Panc1 (cell line): Measurements from ENCODE around the gene ZNF366.

Experiments
- POLR2AphosphoS5 ChIP-seq: IDR thresholded peaks from 2 replicates; pipeline ENCODE4 v1.6.1; 2012; ENCODE audit warnings: mild to moderate bottlenecking, low read depth, low read length, moderate library complexity
- REST ChIP-seq, 2 experiments: IDR thresholded peaks; 2 replicates each; pipeline ENCODE4 v1.6.1; 2011 to 2012; ENCODE audit warnings: low read depth in 2 of 2, control low read depth in 1 of 2, low read length in 1 of 2, mild to moderate bottlenecking in 1 of 2, moderate library complexity in 1 of 2; ENCODE audit not compliant: insufficient read depth in 1 of 2
- SIN3A ChIP-seq: IDR thresholded peaks from 2 replicates; pipeline ENCODE4 v1.6.1; 2012; ENCODE audit warnings: low read depth, mild to moderate bottlenecking, low read length, moderate library complexity, borderline replicate concordance; ENCODE audit not compliant: insufficient read depth
- TF ChIP-seq, protein P1 (sequence below): fragments of 450-650 bp; IDR thresholded peaks from 2 replicates; pipeline ENCODE4 v1.5.1; 2017; ENCODE audit warnings: mild to moderate bottlenecking

GRCh38 chr5:72465066-72465465 lies 42.1 kb downstream of the ZNF366 start:
- TF ChIP-seq REST (IDR thresholded peaks at IDR 0.05; ENCODE audit: insufficient read depth in 1 of 2, low read depth in 2 of 2, low read length in 1 of 2): no peak
- TF ChIP-seq, protein P1, sequence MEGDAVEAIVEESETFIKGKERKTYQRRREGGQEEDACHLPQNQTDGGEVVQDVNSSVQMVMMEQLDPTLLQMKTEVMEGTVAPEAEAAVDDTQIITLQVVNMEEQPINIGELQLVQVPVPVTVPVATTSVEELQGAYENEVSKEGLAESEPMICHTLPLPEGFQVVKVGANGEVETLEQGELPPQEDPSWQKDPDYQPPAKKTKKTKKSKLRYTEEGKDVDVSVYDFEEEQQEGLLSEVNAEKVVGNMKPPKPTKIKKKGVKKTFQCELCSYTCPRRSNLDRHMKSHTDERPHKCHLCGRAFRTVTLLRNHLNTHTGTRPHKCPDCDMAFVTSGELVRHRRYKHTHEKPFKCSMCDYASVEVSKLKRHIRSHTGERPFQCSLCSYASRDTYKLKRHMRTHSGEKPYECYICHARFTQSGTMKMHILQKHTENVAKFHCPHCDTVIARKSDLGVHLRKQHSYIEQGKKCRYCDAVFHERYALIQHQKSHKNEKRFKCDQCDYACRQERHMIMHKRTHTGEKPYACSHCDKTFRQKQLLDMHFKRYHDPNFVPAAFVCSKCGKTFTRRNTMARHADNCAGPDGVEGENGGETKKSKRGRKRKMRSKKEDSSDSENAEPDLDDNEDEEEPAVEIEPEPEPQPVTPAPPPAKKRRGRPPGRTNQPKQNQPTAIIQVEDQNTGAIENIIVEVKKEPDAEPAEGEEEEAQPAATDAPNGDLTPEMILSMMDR: no peak
- no peak for TF ChIP-seq SIN3A
- no peak for TF ChIP-seq POLR2AphosphoS5
